Left cardiac atrium (tissue), 4 donors: ENCODE results near the gene CDH20. TPM values are rescaled to one million over a fixed set of nuclear protein-coding genes. Genes with fewer than 3 reads are reported as not detected.
"Not testable (repeated sequence)": the region's sequence is repeated elsewhere in the genome, so short reads cannot be mapped to it uniquely, and the experiment has no call there.

Experiments
- ATAC-seq, 2 donors: fragments of 200-7000 bp; cut with Tn5 transposase; one replicate each; pipeline ENCODE4 v1.9.1; 2020; ENCODE audit warnings: mild to moderate bottlenecking in 2 of 2, moderate library complexity in 2 of 2
- DNase-seq: peaks from one replicate; pipeline ENCODE4 v3.0.0-alpha.2; 2020
- intact Hi-C, 2 donors: fragments of 100-400 bp; cut with DNase I; formaldehyde crosslinking; loops; one replicate each; pipeline versions ENCODE4 v1.14.1 to v1.15.1; 2022 to 2023
- total RNA-seq, 2 donors: library from RNA; stranded (reverse); fragmentation: NEBNext Ultra II Directional; extraction: Animal tissue kit (Norgen Biotek cat#: 25700); gene quantifications; one replicate each; pipeline ENCODE4 v1.2.1, GENCODE V29; 2021
- donor health status: DM: no; HTN: yes; CAD: no.
- donor health status: DM: no; HTN: yes; CAD: no; lungs with severe emphysema.
- donor health status: DM: yes; HTN: yes; CAD: no.
- donor health status: Dilated cardiomyopathy.

The CDH20 gene
- total RNA-seq, 2 donors from 2014 or later: 0.06 TPM; not detected in 1

GRCh38 chr18:61336766-61337165, 3.5 kb downstream of the CDH20 start:
- ATAC-seq (no peak), DNase-seq (no peak)
- intact Hi-C loops: no loop called here

DNA sequence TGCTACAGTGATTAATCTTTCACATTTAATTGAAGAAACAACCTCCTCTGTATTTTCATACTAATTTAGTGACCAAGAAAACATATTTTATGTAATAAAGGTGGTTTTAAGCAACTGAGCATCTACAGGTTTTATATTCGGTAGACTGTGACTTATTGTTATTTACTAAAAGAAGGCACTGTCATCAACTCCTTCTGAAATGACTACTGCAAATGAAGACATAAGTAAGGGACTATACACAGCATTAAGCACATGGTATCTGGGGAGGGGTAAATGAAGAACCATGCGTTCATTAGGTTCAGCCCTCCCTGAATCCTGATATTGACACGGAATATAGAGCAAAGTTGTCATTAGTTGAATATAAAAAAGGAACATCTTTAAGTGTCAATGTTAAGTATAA, 4.3 kb downstream of the CDH20 start:
- DNase-seq (no peak), ATAC-seq (no peak)
- intact Hi-C loops: no loop called here

DNA sequence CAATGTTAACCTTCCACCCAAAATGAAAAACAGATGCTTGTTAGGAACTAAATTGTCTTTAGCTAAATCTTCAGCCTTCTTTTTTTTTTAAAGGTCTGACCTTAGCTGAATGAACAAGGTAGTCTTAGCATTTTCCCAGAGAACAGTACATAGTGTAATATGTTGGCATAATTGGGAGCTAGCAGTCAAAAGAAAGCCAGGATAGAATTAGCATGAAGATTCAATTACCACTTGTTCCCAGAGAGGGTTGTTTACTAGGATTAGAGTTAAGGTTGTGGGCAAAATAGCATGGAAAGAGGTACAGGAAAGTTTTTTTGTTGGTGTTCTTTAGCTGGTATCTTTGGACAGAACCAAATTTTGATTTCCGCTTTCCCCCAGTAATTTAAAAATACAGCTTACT, 6.9 kb downstream of the CDH20 start:
- ATAC-seq: no peak
- intact Hi-C loops: no loop called here
- no peak for DNase-seq

DNA sequence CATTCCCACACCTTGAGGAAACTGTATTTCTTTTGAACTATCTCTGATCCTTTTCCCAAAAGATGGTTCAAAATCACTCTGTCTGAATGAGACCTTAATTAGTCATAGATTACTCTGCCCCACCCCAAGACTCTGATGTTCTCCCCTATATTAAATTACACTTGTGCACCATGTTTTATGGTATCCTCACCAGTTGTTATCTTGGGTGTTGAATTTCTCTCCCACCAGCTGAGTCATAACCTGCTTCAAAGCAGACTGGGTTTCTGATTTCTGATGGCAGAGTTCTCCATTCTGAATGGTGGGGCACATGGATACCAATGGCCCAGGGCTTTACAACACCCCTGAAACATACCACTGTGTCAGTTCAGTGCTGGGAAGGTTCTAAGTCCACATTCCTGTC, 15.0 kb downstream of the CDH20 start:
- intact Hi-C loops: no loop called here
- ATAC-seq (no peak), DNase-seq (no peak)

DNA sequence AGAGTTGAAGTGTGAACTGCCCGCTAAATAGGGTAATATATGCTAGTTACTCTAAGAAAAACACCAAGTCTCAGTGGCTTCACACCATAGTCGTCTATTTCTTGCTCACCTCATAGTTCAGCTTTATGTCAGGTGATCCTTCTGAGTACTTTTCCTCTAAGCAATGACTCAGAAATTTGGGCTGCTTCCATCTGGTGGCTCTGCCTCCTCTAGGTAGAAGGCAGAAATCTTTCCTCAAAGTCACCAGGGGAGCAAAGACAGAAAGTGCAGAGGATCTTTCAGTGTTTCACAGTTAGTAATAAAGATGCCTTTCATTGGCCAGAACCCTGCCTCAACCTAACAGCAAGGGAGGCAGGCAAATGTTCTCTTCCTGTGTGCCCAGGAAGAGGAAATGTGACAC, 17.3 kb downstream of the CDH20 start:
- intact Hi-C loops: no loop called here
- no peak for ATAC-seq

GRCh38 chr18:61352059-61352458, 18.8 kb downstream of the CDH20 start:
- intact Hi-C loops: no loop called here
- DNase-seq (no peak), ATAC-seq (no peak)

More for the DNA sequence above, 17.3 kb downstream of the CDH20 start:
- no peak for DNase-seq

- intact Hi-C loops: no loop called here
- ATAC-seq: peak in 1 of 2 donors; percentile 41
- DNase-seq: no peak
Measured at GRCh38 chr18:61352611-61353010, 19.4 kb downstream of the CDH20 start.

GRCh38 chr18:61360404-61361383, 27.5 kb downstream of the CDH20 start:
- DNase-seq (no peak), ATAC-seq (no peak)
- intact Hi-C loops: no loop called here

DNA sequence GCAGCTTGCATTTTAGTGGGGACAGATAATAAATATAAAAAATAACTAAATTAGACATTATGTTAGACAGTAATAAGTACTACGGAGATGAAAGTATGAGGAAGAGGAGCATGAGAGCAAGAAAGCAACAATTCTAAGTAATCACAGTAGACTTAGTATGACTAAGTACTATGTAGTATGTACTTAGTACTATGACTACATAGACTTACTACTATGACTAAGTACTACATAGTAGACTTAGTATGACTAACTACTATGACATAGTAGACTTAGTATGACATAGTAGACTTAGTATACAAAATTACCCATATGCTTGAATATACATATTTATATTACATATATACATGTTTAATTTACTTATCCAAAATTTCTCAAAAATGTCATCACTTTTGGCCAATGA, 29.3 kb downstream of the CDH20 start:
- DNase-seq (no peak), ATAC-seq (no peak)
- intact Hi-C loops: no loop called here

DNA sequence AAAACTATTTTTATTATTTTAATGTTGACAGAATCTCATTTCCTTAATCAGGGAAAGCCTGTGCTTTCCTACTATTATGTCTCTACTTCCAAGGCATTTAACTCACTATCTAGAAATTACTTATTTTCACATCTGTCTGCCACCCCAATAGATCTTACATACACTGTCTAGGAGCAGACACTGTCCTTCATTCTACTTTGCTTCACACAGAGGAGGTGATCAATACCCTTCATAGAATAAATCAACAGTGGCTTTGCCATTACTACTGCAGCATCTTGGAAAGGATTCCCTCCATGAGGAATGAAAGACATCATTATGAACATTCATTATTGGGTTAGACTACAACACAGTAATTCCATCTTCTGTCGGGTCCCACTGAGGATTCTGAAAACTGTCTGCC, 31.7 kb downstream of the CDH20 start:
- ATAC-seq (no peak), DNase-seq (no peak)
- intact Hi-C loops: no loop called here

- ATAC-seq (no peak), DNase-seq (no peak)
- intact Hi-C loops: no loop called here
Measured at GRCh38 chr18:61368001-61368400, 34.8 kb downstream of the CDH20 start.

GRCh38 chr18:61369671-61370070, 36.4 kb downstream of the CDH20 start:
- DNase-seq, ATAC-seq, intact Hi-C loops: not testable (repeated sequence)

GRCh38 chr18:61371111-61371510, 37.9 kb downstream of the CDH20 start:
- ATAC-seq (no peak), DNase-seq (no peak)
- intact Hi-C loops: no loop called here

- intact Hi-C loops: no loop called here
- DNase-seq: no peak
- ATAC-seq: no peak
Measured at GRCh38 chr18:61379827-61380226, 46.6 kb downstream of the CDH20 start.

- intact Hi-C loops: no loop called here
Measured at GRCh38 chr18:61388010-61388409, 54.8 kb downstream of the CDH20 start.

GRCh38 chr18:61394983-61395382, 61.8 kb downstream of the CDH20 start:
- intact Hi-C loops: no loop called here
- no peak for ATAC-seq
- no peak for DNase-seq

More at GRCh38 chr18:61388010-61388409, 54.8 kb downstream of the CDH20 start:
- no peak for DNase-seq
- peak in 1 of 2 donors; percentile 81 for ATAC-seq

- DNase-seq (no peak), ATAC-seq (no peak)
- intact Hi-C loops: no loop called here
Measured at GRCh38 chr18:61397222-61397621, 64.0 kb downstream of the CDH20 start.

GRCh38 chr18:61398961-61399705, 65.9 kb downstream of the CDH20 start:
- DNase-seq: no peak
- intact Hi-C loops: no loop called here
- ATAC-seq: no peak

DNA sequence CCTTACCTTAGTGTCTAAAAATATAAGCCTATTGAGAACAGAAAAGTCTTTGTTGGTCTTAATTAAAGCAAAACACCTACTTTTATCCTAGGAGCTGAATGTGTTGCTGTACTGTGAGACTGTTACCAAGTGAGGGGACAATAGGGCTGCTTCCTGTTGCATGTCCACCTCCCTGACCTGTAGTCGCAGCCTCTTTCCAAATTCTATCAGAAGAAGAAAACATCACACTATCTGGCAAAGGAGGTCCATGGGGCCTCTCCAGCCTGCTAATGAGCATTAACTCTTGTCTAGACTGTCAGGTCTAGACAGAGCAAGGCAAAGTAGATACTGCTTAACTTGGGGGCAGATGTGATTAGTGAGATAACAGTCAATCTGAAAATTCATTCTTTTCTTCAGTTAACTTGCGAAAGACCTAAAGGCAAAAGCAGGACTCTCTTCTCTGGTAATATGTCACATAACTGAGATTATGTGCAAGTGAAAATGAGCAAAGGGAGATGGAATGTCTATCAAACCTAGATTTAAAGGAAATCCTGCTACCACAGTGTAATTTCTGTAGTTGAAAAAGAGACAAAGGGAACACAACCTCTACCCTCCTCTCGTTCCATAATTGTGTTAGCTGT, 66.9 kb downstream of the CDH20 start:
- no peak for ATAC-seq
- intact Hi-C loops: no loop called here
- DNase-seq: no peak

- ATAC-seq: peak in 1 of 2 donors; percentile 45
- DNase-seq: no peak
- intact Hi-C loops: no loop called here
Measured at GRCh38 chr18:61400716-61401115, 67.5 kb downstream of the CDH20 start.
